SU-DHL-6 (cell line): ENCODE data around the gene PWWP2A.
"Not testable (repeated sequence)": the region's sequence is repeated elsewhere in the genome, so short reads cannot be mapped to it uniquely, and the experiment has no call there.

ENCODE experiments used
- H2AFZ ChIP-seq: fragments of 200-600 bp; sonication (generic); 2 replicates; pipeline ENCODE4 v1.6.1; 2014; ENCODE audit warnings: low read depth, mild to moderate bottlenecking, moderate library complexity, mixed read lengths, antibody characterized with exemption, low read length; ENCODE audit not compliant: severe bottlenecking
- H3F3A ChIP-seq: fragments of 200-600 bp; shearing (Covaris generic); 2 replicates; pipeline ENCODE4 v1.6.0; 2016; ENCODE audit warnings: antibody characterized with exemption, mild to moderate bottlenecking; ENCODE audit not compliant: insufficient read depth
- H3K27ac ChIP-seq: fragments of 200-600 bp; sonication (generic); 2 replicates; pipeline ENCODE4 v1.5.1; 2016; ENCODE audit warnings: low read depth, mild to moderate bottlenecking, low read length, moderate library complexity, mixed read lengths
- H3K27me3 ChIP-seq: fragments of 200-600 bp; sonication (generic), shearing (Covaris generic); 2 replicates; pipeline ENCODE4 v1.6.0; 2014; ENCODE audit warnings: mild to moderate bottlenecking, low read length
- H3K36me3 ChIP-seq: fragments of 200-600 bp; sonication (generic); 2 replicates; pipeline ENCODE4 v1.6.1; 2014; ENCODE audit warnings: mild to moderate bottlenecking, low read length, mixed read lengths
- H3K4me2 ChIP-seq: fragments of 300-600, 200-600 bp; shearing (Covaris generic), sonication (generic); 2 replicates; pipeline ENCODE4 v1.6.0; 2014; ENCODE audit warnings: low read length, low read depth, mild to moderate bottlenecking; ENCODE audit not compliant: poor library complexity, severe bottlenecking
- H3K4me3 ChIP-seq: fragments of 200-600 bp; sonication (generic); 2 replicates; pipeline ENCODE4 v1.5.1; 2014; ENCODE audit warnings: antibody characterized with exemption, low read length, mild to moderate bottlenecking, mixed read lengths; ENCODE audit not compliant: insufficient read depth, poor library complexity, severe bottlenecking
- H3K79me2 ChIP-seq: fragments of 200-600 bp; sonication (generic); 2 replicates; pipeline ENCODE4 v1.6.1; 2014; ENCODE audit warnings: mild to moderate bottlenecking, low read length, moderate library complexity; ENCODE audit not compliant: insufficient read depth
- H3K9ac ChIP-seq: fragments of 200-600 bp; sonication (generic); 2 replicates; pipeline ENCODE4 v1.7.0; 2014; ENCODE audit warnings: mild to moderate bottlenecking, low read length
- H3K9me2 ChIP-seq: fragments of 200-600 bp; sonication (generic); replicated peaks from 2 replicates; pipeline ENCODE4 v1.6.1; 2014; ENCODE audit warnings: low read length; ENCODE audit not compliant: insufficient read depth
- H3K9me3 ChIP-seq: fragments of 200-600 bp; sonication (generic); 2 replicates; pipeline ENCODE4 v1.6.1; 2014; ENCODE audit warnings: low read length, mixed read lengths; ENCODE audit not compliant: insufficient read depth
- H4K20me1 ChIP-seq: fragments of 200-600 bp; sonication (generic); 2 replicates; pipeline ENCODE4 v1.6.1; 2014; ENCODE audit warnings: low read depth, mild to moderate bottlenecking, antibody characterized with exemption, low read length, moderate library complexity, mixed read lengths
- EZH2phosphoT487 ChIP-seq: fragments of 200-600 bp; sonication (generic), shearing (Covaris generic); conservative IDR thresholded peaks from 2 replicates; pipeline ENCODE4 v1.6.1; 2018; ENCODE audit warnings: mild to moderate bottlenecking, antibody characterized with exemption, low read length, moderate library complexity, mixed read lengths
- TF ChIP-seq, protein P1 (sequence below): fragments of 200-600 bp; sonication (generic); IDR thresholded peaks from one replicate; pipeline ENCODE4 v1.5.1; 2017; ENCODE audit warnings: antibody characterized with exemption, mild to moderate bottlenecking, low read length, moderate library complexity; ENCODE audit not compliant: insufficient read depth, poor library complexity, severe bottlenecking

Gene PWWP2A

DNA sequence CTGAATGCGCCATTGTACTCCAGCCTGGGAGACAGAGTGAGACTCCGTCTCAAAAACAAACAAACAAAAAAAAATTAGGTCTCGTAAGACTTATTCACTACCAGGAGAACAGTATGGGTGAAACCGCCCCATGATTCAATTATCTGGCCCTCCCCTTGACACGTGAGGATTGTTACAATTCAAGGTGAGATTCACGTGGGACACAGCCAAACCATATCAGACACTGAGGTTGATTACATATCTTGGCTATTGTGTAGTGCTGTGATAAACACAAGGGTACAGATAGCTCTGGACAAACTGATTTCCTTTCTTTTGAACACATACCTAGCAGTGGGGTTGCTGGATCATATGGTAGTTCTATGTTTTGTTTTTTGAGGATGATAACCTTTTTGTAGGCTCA, 42.4 kb upstream of the PWWP2A start:
- Histone ChIP-seq H4K20me1 (no peaks in the 10 kb centered on the region), H3K4me3 (no peak overlapping the region), H3K4me2 (no peak overlapping the region), H3K9me3 (no peaks in the 10 kb centered on the region), H3K9me2 (no peaks in the 10 kb centered on the region), H3F3A (no peaks in the 10 kb centered on the region), H3K27me3 (no peaks in the 10 kb centered on the region), H3K27ac (no peak overlapping the region), H3K36me3 (no peaks in the 10 kb centered on the region), H3K79me2 (no peaks in the 10 kb centered on the region), H3K9ac (no peak overlapping the region), H2AFZ (no peak overlapping the region)
- no peak for TF ChIP-seq EZH2phosphoT487
- TF ChIP-seq, protein P1, sequence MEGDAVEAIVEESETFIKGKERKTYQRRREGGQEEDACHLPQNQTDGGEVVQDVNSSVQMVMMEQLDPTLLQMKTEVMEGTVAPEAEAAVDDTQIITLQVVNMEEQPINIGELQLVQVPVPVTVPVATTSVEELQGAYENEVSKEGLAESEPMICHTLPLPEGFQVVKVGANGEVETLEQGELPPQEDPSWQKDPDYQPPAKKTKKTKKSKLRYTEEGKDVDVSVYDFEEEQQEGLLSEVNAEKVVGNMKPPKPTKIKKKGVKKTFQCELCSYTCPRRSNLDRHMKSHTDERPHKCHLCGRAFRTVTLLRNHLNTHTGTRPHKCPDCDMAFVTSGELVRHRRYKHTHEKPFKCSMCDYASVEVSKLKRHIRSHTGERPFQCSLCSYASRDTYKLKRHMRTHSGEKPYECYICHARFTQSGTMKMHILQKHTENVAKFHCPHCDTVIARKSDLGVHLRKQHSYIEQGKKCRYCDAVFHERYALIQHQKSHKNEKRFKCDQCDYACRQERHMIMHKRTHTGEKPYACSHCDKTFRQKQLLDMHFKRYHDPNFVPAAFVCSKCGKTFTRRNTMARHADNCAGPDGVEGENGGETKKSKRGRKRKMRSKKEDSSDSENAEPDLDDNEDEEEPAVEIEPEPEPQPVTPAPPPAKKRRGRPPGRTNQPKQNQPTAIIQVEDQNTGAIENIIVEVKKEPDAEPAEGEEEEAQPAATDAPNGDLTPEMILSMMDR = no peak

DNA sequence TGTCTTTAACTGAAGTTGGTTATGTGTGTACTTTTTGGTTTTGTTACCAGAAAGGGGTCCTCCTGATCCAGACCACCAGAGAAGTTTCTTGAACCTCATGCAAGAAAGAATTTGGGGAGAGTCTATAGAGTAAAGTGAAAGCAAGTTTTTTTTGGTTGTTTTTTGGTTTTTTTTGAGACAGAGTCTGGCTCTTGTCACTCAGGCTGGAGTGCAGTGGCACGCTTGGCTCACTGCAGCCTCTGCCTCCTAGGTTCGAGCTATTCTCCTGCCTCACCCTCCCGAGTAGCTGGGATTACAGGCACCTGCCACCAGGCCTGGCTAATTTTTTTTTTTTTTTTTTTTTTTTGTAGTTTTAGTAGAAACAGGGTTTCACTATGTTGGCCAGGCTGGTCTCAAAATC, 41.6 kb upstream of the PWWP2A start:
- H3K36me3 ChIP-seq, H3K4me2 ChIP-seq, H4K20me1 ChIP-seq, H3K79me2 ChIP-seq, H3K9me2 ChIP-seq, H3K27me3 ChIP-seq, H2AFZ ChIP-seq, H3F3A ChIP-seq, H3K4me3 ChIP-seq, H3K9me3 ChIP-seq, H3K9ac ChIP-seq, H3K27ac ChIP-seq: not testable (repeated sequence)

DNA sequence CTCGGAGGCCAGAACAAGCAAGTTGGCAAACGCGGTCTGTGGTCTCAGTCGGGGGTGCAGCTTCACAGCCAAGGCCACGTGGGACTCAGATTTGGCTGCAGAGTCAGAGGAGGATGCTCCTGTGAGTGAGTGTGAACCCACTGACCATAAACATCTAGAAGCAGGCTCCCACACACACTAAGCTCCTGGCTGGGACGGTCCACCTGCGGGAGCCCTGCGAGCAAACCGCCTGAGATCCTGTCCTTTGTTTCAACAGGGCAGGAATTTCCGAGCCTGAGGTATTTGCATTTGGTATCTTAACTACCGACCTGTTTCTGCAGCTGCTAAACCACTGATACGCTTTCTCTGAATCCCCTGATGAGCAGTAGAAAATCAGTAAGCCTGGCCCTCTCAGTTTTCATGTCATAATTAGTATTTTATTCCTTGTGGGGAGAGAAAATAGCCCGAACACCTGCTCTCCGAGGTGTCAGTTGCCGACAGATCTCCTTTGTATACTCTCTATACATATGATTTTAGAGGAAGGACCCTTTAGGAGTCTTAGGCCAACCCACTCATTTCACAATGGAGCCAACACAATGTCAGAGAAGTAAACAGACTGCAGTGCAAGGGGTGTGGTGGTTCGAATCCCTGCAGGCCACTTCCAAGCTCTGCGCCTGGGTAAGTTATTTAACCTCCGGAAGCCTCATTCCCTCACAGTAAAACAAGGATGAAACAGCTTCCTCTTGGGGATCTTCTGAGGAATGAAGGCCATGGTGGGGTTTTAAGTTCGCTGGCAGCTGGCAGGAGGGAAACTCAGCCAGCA, 40.9 kb upstream of the PWWP2A start:
- no peak for TF ChIP-seq EZH2phosphoT487
- TF ChIP-seq, protein P1 = no peak
- H2AFZ ChIP-seq = no peak overlapping the region
- no peaks in the 10 kb centered on the region for H3F3A ChIP-seq

DNA sequence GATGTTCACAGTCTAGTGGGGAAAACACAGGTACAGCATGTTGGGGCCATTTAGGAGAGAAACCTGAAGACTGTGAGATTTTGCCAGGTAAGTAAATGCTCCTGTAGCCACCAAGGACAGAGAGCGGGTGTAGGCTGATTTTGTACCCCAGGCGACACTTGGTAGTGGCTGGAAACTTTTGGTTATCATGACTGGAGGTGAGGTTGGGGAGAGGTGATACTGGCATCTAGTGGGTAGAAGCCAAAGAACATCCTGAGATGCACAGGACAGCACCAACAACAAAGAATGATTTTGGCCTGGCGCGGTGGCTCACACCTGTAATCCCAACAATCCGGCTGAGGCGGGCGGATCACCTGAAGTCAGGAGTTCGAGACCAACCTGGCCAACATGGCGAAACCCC, 38.8 kb upstream of the PWWP2A start:
- Histone ChIP-seq H3F3A (no peaks in the 10 kb centered on the region), H4K20me1 (no peaks in the 10 kb centered on the region), H3K79me2 (no peaks in the 10 kb centered on the region), H3K4me2 (no peak overlapping the region), H3K4me3 (no peak overlapping the region), H3K36me3 (no peaks in the 10 kb centered on the region), H3K9me2 (no peaks in the 10 kb centered on the region), H2AFZ (no peak overlapping the region), H3K9me3 (no peaks in the 10 kb centered on the region), H3K9ac (no peak overlapping the region), H3K27ac (no peak overlapping the region), H3K27me3 (no peaks in the 10 kb centered on the region)
- TF ChIP-seq EZH2phosphoT487 = no peak
- TF ChIP-seq, protein P1 = no peak

More for the DNA sequence above, 40.9 kb upstream of the PWWP2A start:
- no peak overlapping the region for H3K9ac ChIP-seq
- H3K36me3 ChIP-seq = no peaks in the 10 kb centered on the region
- H3K4me2 ChIP-seq = no peak overlapping the region
- H3K27me3 ChIP-seq = no peaks in the 10 kb centered on the region
- no peak overlapping the region for H3K27ac ChIP-seq
- no peaks in the 10 kb centered on the region for H4K20me1 ChIP-seq
- no peaks in the 10 kb centered on the region for H3K9me2 ChIP-seq
- no peak overlapping the region for H3K4me3 ChIP-seq
- no peaks in the 10 kb centered on the region for H3K9me3 ChIP-seq
- H3K79me2 ChIP-seq = no peaks in the 10 kb centered on the region
